ENCODE measurements around the gene SDSL.

SDSL gene

DNA sequence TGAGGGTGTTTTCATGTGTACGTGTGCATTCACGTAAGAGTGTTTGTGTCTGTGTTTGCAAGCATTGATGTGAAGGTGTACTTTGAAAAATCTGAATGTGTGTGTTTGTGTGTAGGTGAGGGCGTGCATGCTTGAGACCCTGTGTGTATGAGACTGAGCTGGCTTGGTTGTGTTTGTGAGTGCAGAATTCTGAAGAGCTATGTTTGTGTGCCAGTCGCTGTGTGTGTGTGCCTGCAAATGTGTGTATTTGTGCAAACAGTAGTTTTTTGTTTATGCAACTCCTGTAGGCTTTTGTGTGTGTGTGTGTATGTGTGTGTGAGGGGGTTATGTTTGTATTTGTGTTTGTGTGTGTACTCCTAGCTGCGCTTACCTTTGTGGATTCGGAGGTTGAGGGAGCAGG is 51.2 kb downstream of the SDSL start:
- H3K4me1 ChIP-seq (ENCODE audit: control insufficient read depth, insufficient read depth, low read length), result no peaks in the 10 kb centered on the region
- peaks cover 82% of the 10 kb centered on the region for H3K27me3 ChIP-seq (replicated peaks; ENCODE audit: control insufficient read depth, insufficient read depth, low read length)
- H3K9me3 ChIP-seq (ENCODE audit: control insufficient read depth, low read length), result no peaks in the 10 kb centered on the region
- no peak overlapping the region for H3K4me3 ChIP-seq (ENCODE audit: low read length)
- no peak for DNase-seq (ENCODE audit: low read depth)
- H3K36me3 ChIP-seq (ENCODE audit: control insufficient read depth, insufficient read depth, low read length, severe bottlenecking), result no peaks in the 10 kb centered on the region
- H3K9ac ChIP-seq (ENCODE audit: low read length), result no peak overlapping the region

DNA sequence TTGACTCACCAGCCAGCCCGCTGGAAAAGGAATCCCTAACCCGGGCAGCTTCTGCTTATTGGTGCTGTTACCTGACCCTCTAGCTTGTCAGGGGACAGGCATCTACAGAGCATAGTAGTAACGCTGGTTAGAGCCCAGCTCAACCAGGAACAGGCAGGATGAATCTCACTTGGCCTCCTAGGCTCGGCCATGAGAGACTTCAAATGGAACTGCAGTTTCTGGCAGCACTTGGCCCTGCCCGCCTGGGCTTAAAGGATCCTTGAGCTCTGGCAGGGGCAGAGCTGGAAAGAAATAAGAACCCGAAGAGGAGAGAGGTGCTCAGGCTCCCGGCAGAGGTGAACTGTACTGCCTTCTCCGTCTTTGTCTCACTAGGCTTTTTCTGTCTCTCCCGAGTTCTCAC is 51.8 kb downstream of the SDSL start:
- no peak for DNase-seq (ENCODE audit: low read depth)
- Histone ChIP-seq H3K27me3 (replicated peaks; ENCODE audit: control insufficient read depth, insufficient read depth, low read length) (peaks cover 81% of the 10 kb centered on the region), H3K36me3 (ENCODE audit: control insufficient read depth, insufficient read depth, low read length, severe bottlenecking) (no peaks in the 10 kb centered on the region), H3K4me3 (ENCODE audit: low read length) (no peak overlapping the region), H3K4me1 (ENCODE audit: control insufficient read depth, insufficient read depth, low read length) (no peaks in the 10 kb centered on the region), H3K9ac (ENCODE audit: low read length) (no peak overlapping the region), H3K9me3 (ENCODE audit: control insufficient read depth, low read length) (no peaks in the 10 kb centered on the region)

DNA sequence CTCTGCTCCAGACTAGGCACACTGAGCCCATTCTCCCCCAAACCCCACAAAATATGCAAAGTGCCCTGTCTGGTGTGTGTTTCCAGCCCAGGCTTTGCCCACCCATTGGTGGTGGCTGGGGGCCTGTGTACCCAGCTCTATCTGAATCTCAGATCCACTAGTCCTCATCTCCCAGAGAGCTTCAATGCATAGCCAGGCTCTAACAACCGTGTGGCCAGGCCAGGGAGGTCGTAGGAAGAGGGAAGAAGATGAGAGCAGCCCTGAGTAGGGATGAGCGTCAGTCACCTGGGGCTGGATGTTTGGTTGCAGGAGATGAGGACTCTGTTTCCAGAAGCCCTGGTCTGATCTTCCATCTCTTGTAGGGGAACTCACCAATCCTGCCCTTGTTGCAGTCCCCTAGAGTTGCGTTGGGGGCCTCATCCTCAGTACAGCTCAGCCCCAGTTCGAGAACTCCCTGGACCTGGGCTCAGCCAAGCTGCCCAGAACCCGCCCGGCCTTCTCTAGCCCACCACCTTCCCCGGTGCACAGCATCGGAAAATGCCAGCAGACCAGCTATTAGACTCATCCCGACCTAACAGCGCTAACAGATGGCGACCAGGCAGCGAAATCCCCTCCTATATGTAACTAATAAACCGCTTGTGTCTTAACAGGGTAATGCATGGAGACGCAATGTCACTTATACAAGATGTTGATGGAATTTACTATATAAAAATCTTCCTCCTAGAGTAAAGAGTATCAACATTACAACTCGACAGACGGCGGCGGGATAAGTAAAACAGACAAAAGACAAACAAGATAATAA is 52.7 kb downstream of the SDSL start:
- Histone ChIP-seq H3K36me3 (ENCODE audit: control insufficient read depth, insufficient read depth, low read length, severe bottlenecking) (no peaks in the 10 kb centered on the region), H3K9ac (ENCODE audit: low read length) (no peak overlapping the region), H3K27me3 (replicated peaks; ENCODE audit: control insufficient read depth, insufficient read depth, low read length) (peaks cover 81% of the 10 kb centered on the region), H3K4me1 (ENCODE audit: control insufficient read depth, insufficient read depth, low read length) (peaks cover 3% of the 10 kb centered on the region), H3K9me3 (ENCODE audit: control insufficient read depth, low read length) (no peaks in the 10 kb centered on the region), H3K4me3 (ENCODE audit: low read length) (no peak overlapping the region)
- DNase-seq (ENCODE audit: low read depth), result no peak

DNA sequence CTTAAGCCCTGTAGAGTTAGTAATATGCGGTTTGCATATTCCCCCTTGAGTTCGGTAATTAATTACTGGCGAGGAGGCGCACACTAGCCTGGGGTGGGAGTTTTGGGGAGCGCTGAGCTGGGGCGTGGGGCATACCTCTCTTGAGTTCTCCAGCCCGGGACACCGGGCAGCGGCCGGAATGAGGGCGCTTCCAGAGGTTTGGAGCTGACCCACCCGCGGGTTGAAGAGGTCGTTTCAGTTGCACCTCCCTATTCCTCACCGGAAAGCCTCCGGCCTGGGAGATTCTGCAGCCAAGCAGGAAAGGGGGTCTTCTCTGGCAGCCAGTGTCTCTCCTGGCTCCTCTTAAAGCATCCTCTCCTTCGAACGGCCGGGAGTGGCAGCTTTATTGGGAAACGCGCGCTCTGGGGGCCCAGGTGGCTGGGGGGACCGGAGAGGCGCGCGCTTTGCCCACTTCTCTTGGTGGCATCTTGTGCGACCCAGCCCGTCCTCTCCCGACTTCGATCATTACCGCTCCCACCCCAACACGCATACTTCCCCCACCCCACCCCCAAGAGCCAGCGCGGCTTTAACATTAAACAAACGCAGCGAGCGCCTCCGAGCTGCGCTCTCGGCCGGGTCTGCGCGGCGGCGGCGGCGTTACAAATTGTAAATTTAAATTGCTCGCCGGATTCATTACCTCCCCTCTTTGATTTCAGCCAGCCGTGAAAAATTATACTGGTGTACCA is 53.4 kb downstream of the SDSL start:
- Histone ChIP-seq H3K9me3 (ENCODE audit: control insufficient read depth, low read length) (no peaks in the 10 kb centered on the region), H3K9ac (ENCODE audit: low read length) (no peak overlapping the region), H3K27me3 (replicated peaks; ENCODE audit: control insufficient read depth, insufficient read depth, low read length) (peaks cover 81% of the 10 kb centered on the region), H3K4me3 (ENCODE audit: low read length) (no peak overlapping the region), H3K4me1 (ENCODE audit: control insufficient read depth, insufficient read depth, low read length) (peaks cover 6% of the 10 kb centered on the region), H3K36me3 (ENCODE audit: control insufficient read depth, insufficient read depth, low read length, severe bottlenecking) (no peaks in the 10 kb centered on the region)
- DNase-seq (ENCODE audit: low read depth), result no peak

DNA sequence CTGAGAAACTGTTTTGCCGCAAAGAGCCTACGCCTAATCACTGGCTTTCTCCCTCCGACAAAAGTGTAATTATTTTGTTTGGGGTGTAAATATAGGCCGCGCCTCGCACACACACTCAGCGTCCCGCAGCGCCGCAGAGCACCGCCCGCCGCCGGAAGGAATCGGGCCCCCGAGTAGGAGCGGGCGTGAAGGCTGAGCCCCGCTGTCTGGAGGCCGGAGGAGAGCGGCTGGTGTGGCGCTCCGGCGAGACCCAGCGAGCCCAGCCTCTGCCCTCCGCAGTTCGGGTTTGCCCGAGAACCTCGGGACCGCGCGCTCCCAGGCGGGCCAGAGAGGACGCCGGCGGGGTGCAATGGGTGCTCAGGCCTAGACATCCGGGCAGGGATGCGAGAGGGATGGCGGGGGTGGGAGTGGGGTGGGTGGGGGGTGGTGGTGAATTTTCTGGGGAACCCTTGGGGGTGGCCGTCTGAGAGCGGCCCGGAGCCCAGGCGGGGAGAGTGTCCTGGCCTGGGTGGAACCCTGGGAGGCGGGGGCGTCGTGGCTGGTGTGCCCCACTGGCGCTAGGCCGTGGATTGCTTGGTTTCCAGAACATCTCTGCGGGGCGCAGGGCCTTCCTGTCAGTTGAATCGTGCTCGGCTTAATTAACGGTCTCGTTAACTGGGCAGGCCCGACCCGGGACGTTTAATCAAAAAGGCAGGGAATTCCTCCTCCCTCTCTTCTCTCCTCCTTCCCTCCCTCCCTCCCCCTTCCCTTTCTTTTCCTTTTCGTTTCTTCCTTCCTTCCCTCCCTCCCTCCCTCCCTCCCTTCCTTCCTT is 54.2 kb downstream of the SDSL start:
- DNase-seq (ENCODE audit: low read depth), result no peak
- Histone ChIP-seq H3K36me3 (ENCODE audit: control insufficient read depth, insufficient read depth, low read length, severe bottlenecking) (no peaks in the 10 kb centered on the region), H3K9ac (ENCODE audit: low read length) (no peak overlapping the region), H3K27me3 (replicated peaks; ENCODE audit: control insufficient read depth, insufficient read depth, low read length) (peaks cover 81% of the 10 kb centered on the region), H3K9me3 (ENCODE audit: control insufficient read depth, low read length) (no peaks in the 10 kb centered on the region), H3K4me3 (ENCODE audit: low read length) (no peak overlapping the region), H3K4me1 (ENCODE audit: control insufficient read depth, insufficient read depth, low read length) (peaks cover 6% of the 10 kb centered on the region)

DNA sequence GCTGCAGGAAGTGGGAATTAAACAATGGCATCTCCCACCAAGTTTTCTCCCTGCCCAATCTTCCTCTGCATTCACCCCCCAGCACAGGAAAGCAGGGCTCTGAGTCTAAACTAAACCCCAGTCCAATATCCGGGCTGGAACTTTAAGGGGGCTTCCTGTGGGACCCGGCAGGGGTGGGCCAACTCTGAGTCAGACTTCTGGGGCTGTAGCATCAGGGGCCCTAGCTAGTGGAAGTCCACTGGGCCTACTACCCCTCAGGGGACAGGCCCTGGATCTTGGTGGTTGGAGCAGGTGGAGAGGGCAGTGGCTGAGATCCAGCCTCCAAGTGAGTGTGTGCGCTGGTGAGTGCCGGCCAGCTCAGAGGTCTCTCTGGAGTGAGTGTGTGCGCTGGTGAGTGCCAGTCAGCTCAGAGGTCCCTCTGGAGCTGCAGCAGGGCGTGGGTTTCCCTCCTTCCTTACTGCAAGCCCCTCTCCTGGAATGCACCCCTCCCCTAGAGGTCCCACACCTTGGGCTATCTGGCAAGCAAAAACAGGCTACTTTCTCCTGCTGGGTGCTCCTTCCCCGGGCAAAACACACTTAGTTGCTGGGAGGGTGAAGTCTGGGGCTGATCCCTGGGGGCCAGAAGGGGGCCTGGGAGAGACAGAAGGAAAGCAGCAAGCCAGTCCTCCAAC is 55.1 kb downstream of the SDSL start:
- no peak for DNase-seq (ENCODE audit: low read depth)
- H3K36me3 ChIP-seq (ENCODE audit: control insufficient read depth, insufficient read depth, low read length, severe bottlenecking), result no peaks in the 10 kb centered on the region
- no peak overlapping the region for H3K4me3 ChIP-seq (ENCODE audit: low read length)
- H3K9ac ChIP-seq (ENCODE audit: low read length), result no peak overlapping the region
- H3K27me3 ChIP-seq (replicated peaks; ENCODE audit: control insufficient read depth, insufficient read depth, low read length), result peaks cover 78% of the 10 kb centered on the region
- H3K9me3 ChIP-seq (ENCODE audit: control insufficient read depth, low read length), result no peaks in the 10 kb centered on the region
- peaks cover 6% of the 10 kb centered on the region for H3K4me1 ChIP-seq (ENCODE audit: control insufficient read depth, insufficient read depth, low read length)

DNA sequence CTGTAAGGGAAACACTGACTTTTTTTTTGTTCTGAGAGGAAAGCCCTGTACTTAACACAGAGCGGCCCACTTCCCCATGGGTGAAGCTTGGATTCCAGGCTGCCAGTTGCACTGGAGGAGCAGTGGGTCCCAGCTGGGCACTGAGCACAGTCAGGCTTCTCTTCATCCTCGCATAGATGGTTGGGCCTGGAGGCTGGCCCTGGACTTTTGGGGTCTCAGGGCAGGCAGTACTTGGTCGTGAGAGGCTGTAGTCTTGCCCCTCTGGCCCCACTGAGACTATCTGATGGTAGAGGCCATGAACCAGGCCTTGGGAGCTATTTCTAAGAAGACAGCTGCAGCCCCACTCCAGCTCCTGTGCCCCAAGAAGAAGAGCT is 55.6 kb downstream of the SDSL start:
- Histone ChIP-seq H3K4me3 (ENCODE audit: low read length) (no peak overlapping the region), H3K27me3 (replicated peaks; ENCODE audit: control insufficient read depth, insufficient read depth, low read length) (peaks cover 73% of the 10 kb centered on the region), H3K4me1 (ENCODE audit: control insufficient read depth, insufficient read depth, low read length) (peaks cover 6% of the 10 kb centered on the region)

DNA sequence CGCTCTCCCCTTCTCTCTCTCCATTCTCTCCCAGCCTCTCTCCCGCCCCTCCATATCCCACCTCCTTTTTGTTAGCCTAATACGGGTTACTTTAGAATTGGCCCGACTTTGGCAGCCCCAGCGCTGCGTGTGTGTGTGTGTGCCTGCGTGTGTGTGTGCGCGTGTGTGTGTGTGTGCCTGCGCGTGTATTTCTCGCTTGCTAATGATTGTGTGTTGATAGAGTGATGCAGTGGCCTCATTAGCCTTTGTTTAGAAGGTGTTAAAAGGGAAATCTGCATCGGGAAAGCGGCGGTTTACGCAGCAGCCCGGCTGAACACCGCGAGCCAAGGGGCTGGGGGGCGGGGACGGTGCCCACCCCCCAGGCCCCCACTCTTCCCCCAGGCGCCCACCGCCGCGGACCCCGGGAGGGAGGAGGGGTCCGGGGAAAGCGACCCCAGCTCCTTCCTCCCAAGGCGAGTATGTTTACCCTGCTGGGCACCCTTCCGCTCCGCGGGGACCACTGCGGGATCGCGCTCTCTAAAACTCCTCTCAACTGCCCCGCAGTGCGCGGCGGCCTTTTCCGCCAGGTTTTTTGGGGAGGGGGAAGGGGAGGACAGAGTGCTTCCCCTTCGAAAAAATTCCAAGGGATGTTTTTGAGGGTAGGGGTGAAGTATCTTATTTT is 56.3 kb downstream of the SDSL start:
- H3K4me3 ChIP-seq (ENCODE audit: low read length), result no peak overlapping the region
- no peak overlapping the region for H3K9ac ChIP-seq (ENCODE audit: low read length)
- DNase-seq (ENCODE audit: low read depth), result no peak
- no peaks in the 10 kb centered on the region for H3K9me3 ChIP-seq (ENCODE audit: control insufficient read depth, low read length)
- H3K36me3 ChIP-seq (ENCODE audit: control insufficient read depth, insufficient read depth, low read length, severe bottlenecking), result no peaks in the 10 kb centered on the region
- peaks cover 6% of the 10 kb centered on the region for H3K4me1 ChIP-seq (ENCODE audit: control insufficient read depth, insufficient read depth, low read length)
- peaks cover 70% of the 10 kb centered on the region for H3K27me3 ChIP-seq (replicated peaks; ENCODE audit: control insufficient read depth, insufficient read depth, low read length)

More for the DNA sequence above, 55.6 kb downstream of the SDSL start:
- no peak for DNase-seq (ENCODE audit: low read depth)
- no peak overlapping the region for H3K9ac ChIP-seq (ENCODE audit: low read length)
- no peaks in the 10 kb centered on the region for H3K36me3 ChIP-seq (ENCODE audit: control insufficient read depth, insufficient read depth, low read length, severe bottlenecking)
- H3K9me3 ChIP-seq (ENCODE audit: control insufficient read depth, low read length), result no peaks in the 10 kb centered on the region

DNA sequence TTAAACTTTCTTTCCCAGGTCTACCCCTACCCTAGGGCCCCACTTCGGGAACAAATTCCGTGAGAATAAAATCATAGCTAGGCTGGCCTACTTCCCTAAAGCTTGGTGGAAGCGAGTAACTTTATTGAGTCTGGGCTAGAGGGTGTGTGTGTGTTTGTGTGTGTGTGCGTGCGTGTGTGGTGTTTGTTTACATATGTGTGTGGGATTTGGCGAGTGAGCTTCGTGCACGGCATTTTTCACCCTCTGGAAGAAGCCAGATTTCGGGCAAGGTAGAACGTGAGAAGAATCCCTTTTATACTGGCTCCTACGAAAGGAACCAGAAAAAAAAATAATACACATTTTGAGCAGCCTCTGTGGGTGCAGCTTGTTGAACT is 57.0 kb downstream of the SDSL start:
- Histone ChIP-seq H3K4me3 (ENCODE audit: low read length) (no peak overlapping the region), H3K27me3 (replicated peaks; ENCODE audit: control insufficient read depth, insufficient read depth, low read length) (peaks cover 70% of the 10 kb centered on the region), H3K9ac (ENCODE audit: low read length) (no peak overlapping the region), H3K36me3 (ENCODE audit: control insufficient read depth, insufficient read depth, low read length, severe bottlenecking) (no peaks in the 10 kb centered on the region), H3K9me3 (ENCODE audit: control insufficient read depth, low read length) (no peaks in the 10 kb centered on the region), H3K4me1 (ENCODE audit: control insufficient read depth, insufficient read depth, low read length) (peaks cover 6% of the 10 kb centered on the region)
- no peak for DNase-seq (ENCODE audit: low read depth)

DNA sequence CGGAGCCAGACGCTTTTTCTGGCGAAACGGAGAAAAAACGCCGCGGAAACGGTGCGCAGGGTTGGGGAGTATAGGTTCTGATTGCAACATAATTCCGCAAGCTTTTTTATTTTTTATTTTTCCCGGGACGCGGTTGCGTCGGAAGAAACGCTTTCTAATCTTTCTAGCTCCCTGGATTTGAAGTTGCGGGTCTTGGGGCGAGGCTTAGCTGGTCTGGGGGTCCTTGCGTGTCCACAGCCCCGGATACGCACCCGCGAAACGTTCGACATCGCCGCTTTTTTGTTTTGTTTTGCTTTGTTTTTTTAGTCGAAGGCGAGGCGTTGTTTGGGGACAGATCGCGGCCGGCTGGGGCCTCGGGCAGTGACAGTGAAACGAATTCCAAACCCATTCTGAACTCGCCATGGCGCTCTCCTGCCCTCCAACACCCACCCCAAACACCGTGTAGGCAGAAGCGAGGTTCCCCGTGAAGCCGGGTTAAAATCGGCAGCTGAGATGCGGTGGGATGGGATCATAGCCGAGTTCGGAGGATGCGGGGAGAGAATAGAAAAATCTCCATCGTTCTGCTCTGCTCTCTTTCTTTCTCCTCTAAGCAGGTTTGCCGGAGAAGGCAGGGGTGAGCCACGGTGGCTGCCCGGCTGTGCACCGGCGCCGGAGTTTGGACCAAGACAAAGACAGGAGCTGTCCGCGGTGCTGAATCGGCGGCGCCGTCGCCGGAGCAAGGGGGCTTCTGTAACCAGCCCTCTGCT is 57.6 kb downstream of the SDSL start:
- peak; percentile 65 for DNase-seq (ENCODE audit: low read depth)
- H3K27me3 ChIP-seq (replicated peaks; ENCODE audit: control insufficient read depth, insufficient read depth, low read length), result peaks cover 70% of the 10 kb centered on the region
- peak overlapping the region; percentile 52 for H3K4me3 ChIP-seq (ENCODE audit: low read length)
- H3K9me3 ChIP-seq (ENCODE audit: control insufficient read depth, low read length), result no peaks in the 10 kb centered on the region
- peaks cover 6% of the 10 kb centered on the region for H3K4me1 ChIP-seq (ENCODE audit: control insufficient read depth, insufficient read depth, low read length)
- H3K9ac ChIP-seq (ENCODE audit: low read length), result no peak overlapping the region
- no peaks in the 10 kb centered on the region for H3K36me3 ChIP-seq (ENCODE audit: control insufficient read depth, insufficient read depth, low read length, severe bottlenecking)

All from adipocyte (in vitro differentiated cells).